GM12878 (cell line): Measurements from ENCODE around the gene RAD51B. TPM values are rescaled to one million over a fixed set of nuclear protein-coding genes. Genes with fewer than 3 reads are reported as not detected.

Experiments used
- ATAC-seq: fragments of 200-7000 bp; cut with Tn5 transposase; 3 replicates; pipeline ENCODE4 v1.9.1; 2020; ENCODE audit warnings: mild to moderate bottlenecking, moderate library complexity
- BruUV-seq: library from RNA; stranded (reverse); fragments of 400-500 nt; replicated peaks from 2 replicates; lab custom pipeline; 2021; lab: Mats Ljungman, UMichigan
- CTCF ChIA-PET: fragments of 300-600 bp; sonication (Branson Sonifier 250); formaldehyde crosslinking; extraction: SDS; loops from one replicate; lab custom pipeline; 2021; ENCODE audit warnings: inconsistent platforms; lab: Yijun Ruan, JAX
- POLR2A ChIA-PET: fragments of 350-600 bp; formaldehyde crosslinking; extraction: SDS; loops from one replicate; lab custom pipeline; 2021; ENCODE audit warnings: inconsistent platforms; lab: Charles Lee
- RAD21 ChIA-PET: fragments of 300-600 bp; sonication (Branson Sonifier 250); formaldehyde crosslinking; loops from one replicate; lab custom pipeline; 2023; ENCODE audit warnings: antibody characterized with exemption; ENCODE audit not compliant: unreplicated experiment; lab: Charles Lee
- SMC1A ChIA-PET: fragments of 300-600 bp; sonication (Branson Sonifier 250); formaldehyde crosslinking; loops from one replicate; lab custom pipeline; 2023; ENCODE audit not compliant: unreplicated experiment, uncharacterized antibody; lab: Charles Lee
- DNase-seq: peaks from one replicate; pipeline ENCODE4 v3.0.0-alpha.2; 2011; ENCODE audit warnings: low read depth, low spot score
- FAIRE-seq: peaks from 3 replicates; lab custom pipeline; 2011; peaks lifted over from hg19 to GRCh38; lab: Jason Lieb, UNC
- H2AFZ ChIP-seq: 2 replicates; pipeline ENCODE4 v1.6.0; 2011; ENCODE audit warnings: low read depth, low read length, control low read depth; ENCODE audit not compliant: control insufficient read depth
- H3K27ac ChIP-seq: 2 replicates; pipeline ENCODE4 v1.5.1; 2011; ENCODE audit warnings: control low read depth; ENCODE audit not compliant: control insufficient read depth, insufficient read depth
- H3K27me3 ChIP-seq, 2 experiments: replicated peaks in 1 of 2; 2 replicates each; pipeline versions ENCODE4 v1.6.0 to v1.6.1; 2011; ENCODE audit warnings: low read length in 1 of 2; ENCODE audit not compliant: control insufficient read depth in 2 of 2, insufficient read depth in 2 of 2
- H3K36me3 ChIP-seq, 2 experiments: 2 replicates each; pipeline ENCODE4 v1.5.1; 2011; ENCODE audit warnings: low read length in 1 of 2; ENCODE audit not compliant: control insufficient read depth in 2 of 2, insufficient read depth in 2 of 2
- H3K4me1 ChIP-seq: 2 replicates; pipeline ENCODE4 v1.6.1; 2011; ENCODE audit warnings: mild to moderate bottlenecking, low read length, moderate library complexity, mixed read lengths; ENCODE audit not compliant: control insufficient read depth, insufficient read depth
- H3K4me2 ChIP-seq: 2 replicates; pipeline ENCODE4 v1.6.0; 2011; ENCODE audit warnings: control low read depth; ENCODE audit not compliant: control insufficient read depth, insufficient read depth
- H3K4me3 ChIP-seq: fragments of 200-600 bp; sonication (generic); 2 replicates; pipeline ENCODE4 v1.5.1; 2016
- H3K79me2 ChIP-seq: 2 replicates; pipeline ENCODE4 v1.6.0; 2011; ENCODE audit warnings: low read length; ENCODE audit not compliant: control insufficient read depth, insufficient read depth
- H3K9ac ChIP-seq: 2 replicates; pipeline ENCODE4 v1.8.0; 2011; ENCODE audit warnings: low read length, control low read depth, mixed read lengths; ENCODE audit not compliant: control insufficient read depth, insufficient read depth
- H3K9me3 ChIP-seq: replicated peaks from 3 replicates; pipeline ENCODE4 v1.5.1; 2011; ENCODE audit warnings: mild to moderate bottlenecking, low read length; ENCODE audit not compliant: control insufficient read depth, insufficient read depth
- H4K20me1 ChIP-seq: 2 replicates; pipeline ENCODE4 v1.6.0; 2011; ENCODE audit not compliant: control insufficient read depth, insufficient read depth
- ASH2L ChIP-seq: fragments of 300-600, 200-600 bp; sonication (generic); IDR thresholded peaks from 2 replicates; pipeline ENCODE4 v1.6.1; 2017; ENCODE audit warnings: low read depth, mild to moderate bottlenecking, borderline replicate concordance
- BRCA1 ChIP-seq: IDR thresholded peaks from 2 replicates; pipeline ENCODE4 v1.6.1; 2011; ENCODE audit warnings: low read depth, low read length, improper control_type of control experiment
- CREB1 ChIP-seq: IDR thresholded peaks from 2 replicates; pipeline ENCODE4 v1.6.1; 2012; ENCODE audit warnings: low read depth, mild to moderate bottlenecking, inconsistent platforms
- EED ChIP-seq: sonication (generic); IDR thresholded peaks from 2 replicates; pipeline ENCODE4 v1.6.1; 2016; ENCODE audit warnings: antibody characterized with exemption, low read depth
- FOS ChIP-seq: IDR thresholded peaks from 3 replicates; pipeline ENCODE4 v1.6.1; 2011; ENCODE audit warnings: borderline replicate concordance; ENCODE audit not compliant: insufficient read length; ENCODE audit errors: extremely low read depth
- FOXM1 ChIP-seq: IDR thresholded peaks from 2 replicates; pipeline ENCODE4 v1.6.1; 2012; ENCODE audit warnings: low read depth, mild to moderate bottlenecking, inconsistent platforms, low read length, moderate library complexity
- HSF1 ChIP-seq: fragments of 150-350 bp; IDR thresholded peaks from 2 replicates; pipeline ENCODE4 v1.6.1; 2014; ENCODE audit warnings: mild to moderate bottlenecking, low read depth, low read length
- MTA2 ChIP-seq: fragments of 450-650 bp; IDR thresholded peaks from 2 replicates; pipeline ENCODE4 v1.6.1; 2016; ENCODE audit warnings: low read depth, mild to moderate bottlenecking, moderate library complexity
- SMARCA5 ChIP-seq: fragments of 450-650 bp; IDR thresholded peaks from 2 replicates; pipeline ENCODE4 v1.6.1; 2017; ENCODE audit warnings: mild to moderate bottlenecking
- WRNIP1 ChIP-seq: IDR thresholded peaks from 2 replicates; pipeline ENCODE4 v1.6.1; 2011; ENCODE audit warnings: low read depth, low read length, improper control_type of control experiment, borderline replicate concordance
- ZBTB11 ChIP-seq: fragments of 450-650 bp; formaldehyde crosslinking; IDR thresholded peaks from 2 replicates; pipeline ENCODE4 v1.5.0; 2022; ENCODE audit warnings: mild to moderate bottlenecking, missing genetic modification characterization
- WGBS: methylation state at CpG from one replicate; pipeline ENCODE4 v1.1.6; 2016; ENCODE audit warnings: low lambda C conversion rate; ENCODE audit not compliant: insufficient replicate concordance, insufficient coverage; ENCODE audit errors: missing lambda C conversion rate; 5-methylcytosine and 5-hydroxymethylcytosine counted together
- in situ Hi-C: fragments of 300-500 bp; cut with MboI; formaldehyde crosslinking; loops from 9 replicates; pipeline ENCODE4 v1.14.3; 2018; ENCODE audit warnings: mixed read lengths
- intact Hi-C: fragments of 100-400 bp; cut with micrococcal nuclease; formaldehyde crosslinking; loops from one replicate; pipeline ENCODE4 v1.14.2; 2022; ENCODE audit not compliant: unreplicated experiment
- polyA plus RNA-seq, 11 experiments: library from polyadenylated mRNA; depleted of rRNA in 4 of 11; unstranded in 6 of 11; stranded (reverse) in 5 of 11; fragments of >200 nt; fragmentation: Nextera tagmentation in 4 of 11; fragmentation: Illumina TruSeq in 1 of 11; extraction: Ambion mirVana in 4 of 11; extraction: Trizol in 1 of 11; gene quantifications; 1 replicate in 1 of 11; 2 replicates in 10 of 11; pipeline versions ENCODE4 v1.2.1 to v1.2.3, GENCODE V29; 2011 to 2016; ENCODE audit warnings: inconsistent platforms in 2 of 11, missing spikeins in 2 of 11, low read depth in 1 of 11
- total RNA-seq, 4 experiments: library from RNA; depleted of rRNA in 3 of 4; stranded (reverse); fragments of >200 nt in 3 of 4; fragmentation: Illumina TruSeq in 1 of 4; extraction: Trizol in 1 of 4; gene quantifications; 2 replicates each; pipeline versions ENCODE4 v1.2.1 to v1.2.3, GENCODE V29; 2013 to 2021

RAD51B gene
- total and polyA plus RNA-seq, 10 of the 15 experiments (the other 5 are each of a cell fraction or from before 2014, with no cell fraction given): 9.8 to 26.8 (median 21.3) TPM

GRCh38 chr14:68552602-68553001, 733.0 kb downstream of the RAD51B start:
- H2AFZ ChIP-seq: no peak overlapping the region
- no peak overlapping the region for H3K4me2 ChIP-seq
- no peak for DNase-seq

More at GRCh38 chr14:68552602-68553001, 733.0 kb downstream of the RAD51B start:
- POLR2A ChIA-PET: no interaction called here
- CTCF ChIA-PET: no interaction called here
- no peak overlapping the region for H3K4me3 ChIP-seq
- SMC1A ChIA-PET: interaction anchor here (1.0 to 1.6 kb wide), 3 partner anchors 16 to 32 kb away, joined by 3 read pairs; no protein-coding TSS in a partner anchor
- ATAC-seq (no peak), FAIRE-seq (no peak)
- no peaks in the 10 kb centered on the region for H3K9me3 ChIP-seq
- no peaks in the 10 kb centered on the region for H4K20me1 ChIP-seq
- no peaks in the 10 kb centered on the region for H3K79me2 ChIP-seq
- no peak overlapping the region for H3K27ac ChIP-seq
- no TSS peak for BruUV-seq
- H3K4me1 ChIP-seq: no peaks in the 10 kb centered on the region
- H3K27me3 ChIP-seq: no peaks in the 10 kb centered on the region
- TF ChIP-seq WRNIP1 (no peak), HSF1 (no peak), EED (no peak), FOXM1 (no peak), CREB1 (no peak), SMARCA5 (no peak), MTA2 (no peak), BRCA1 (no peak), ASH2L (no peak), FOS (no peak), ZBTB11 (CRISPR knock-in tag) (no peak)
- no peaks in the 10 kb centered on the region for H3K36me3 ChIP-seq
- RAD21 ChIA-PET: no interaction called here
- intact Hi-C loops: no loop called here
- in situ Hi-C loops: no loop called here
- no peak overlapping the region for H3K9ac ChIP-seq
- WGBS: 4% methylated on average over 2 of the region's 2 CpGs
